HEK293 (cell line): ENCODE measurements around the gene GNRHR.
A peak's percentile ranks its signal among the peaks of the same experiment; 100 is the strongest.
"Not testable (repeated sequence)": the region's sequence is repeated elsewhere in the genome, so short reads cannot be mapped to it uniquely, and the experiment has no call there.

Source experiments
- CTCF ChIA-PET: fragments of 350-600 bp; formaldehyde crosslinking; extraction: SDS; loops from one replicate; lab custom pipeline; 2021; ENCODE audit warnings: antibody characterized with exemption; lab: Yijun Ruan, JAX
- POLR2A ChIA-PET: fragments of 300-600 bp; formaldehyde crosslinking; extraction: SDS; loops from one replicate; lab custom pipeline; 2020; ENCODE audit warnings: antibody characterized with exemption, inconsistent platforms; lab: Yijun Ruan, JAX
- H3K27ac ChIP-seq: fragments of 200-500 bp; sonication (Bioruptor generic); 2 replicates; pipeline ENCODE4 v1.5.1; 2014; ENCODE audit warnings: low read depth, low read length, control low read depth, inconsistent platforms; ENCODE audit errors: extremely low read depth
- H3K36me3 ChIP-seq, 2 experiments: fragments of 200-500 bp in 1 of 2; sonication (Bioruptor generic) in 1 of 2; 1 replicate in 1 of 2; 2 replicates in 1 of 2; pipeline ENCODE4 v1.5.1; 2014 to 2017; ENCODE audit warnings: inconsistent platforms in 2 of 2, low read length in 2 of 2; ENCODE audit not compliant: control insufficient read depth in 2 of 2, insufficient read depth in 1 of 2
- H3K4me1 ChIP-seq: fragments of 200-500 bp; sonication (Bioruptor generic); 2 replicates; pipeline ENCODE4 v1.5.1; 2014; ENCODE audit warnings: mild to moderate bottlenecking, low read length, inconsistent platforms; ENCODE audit not compliant: control insufficient read depth, insufficient read depth
- H3K4me3 ChIP-seq: 2 replicates; pipeline ENCODE4 v1.5.1; 2011; ENCODE audit warnings: low read depth, mild to moderate bottlenecking, control low read depth, low read length, moderate library complexity
- H3K9me3 ChIP-seq: fragments of 200-500 bp; sonication (Bioruptor generic); 2 replicates; pipeline ENCODE4 v1.5.1; 2014; ENCODE audit warnings: low read depth, low read length, inconsistent platforms; ENCODE audit not compliant: control insufficient read depth, insufficient read depth
- PRDM1 ChIP-seq: fragments of 450-650 bp; formaldehyde crosslinking; IDR thresholded peaks from 2 replicates; pipeline ENCODE4; 2016; ENCODE audit warnings: missing biosample characterization, missing genetic modification characterization
- TCF7L2 ChIP-seq: IDR thresholded peaks from 2 replicates; pipeline ENCODE4 v1.6.1; 2011; ENCODE audit warnings: low read depth, mild to moderate bottlenecking, inconsistent platforms, low read length, moderate library complexity, borderline replicate concordance
- ZNF132 ChIP-seq: fragments of 450-650 bp; formaldehyde crosslinking; IDR thresholded peaks from 2 replicates; pipeline ENCODE4 v1.5.1; 2017; ENCODE audit warnings: missing biosample characterization, missing genetic modification characterization, borderline replicate concordance
- ZNF202 ChIP-seq: fragments of 450-650 bp; formaldehyde crosslinking; IDR thresholded peaks from 2 replicates; pipeline ENCODE4 v1.5.1; 2016; ENCODE audit warnings: missing biosample characterization, missing genetic modification characterization, borderline replicate concordance
- ZNF214 ChIP-seq: fragments of 450-650 bp; formaldehyde crosslinking; IDR thresholded peaks from 2 replicates; pipeline ENCODE4 v1.5.1; 2017; ENCODE audit warnings: missing biosample characterization, mild to moderate bottlenecking, missing genetic modification characterization, borderline replicate concordance
- ZNF530 ChIP-seq: fragments of 450-650 bp; formaldehyde crosslinking; IDR thresholded peaks from 2 replicates; pipeline ENCODE4 v1.5.1; 2016; ENCODE audit warnings: low read depth, missing biosample characterization, missing genetic modification characterization
- ZNF544 ChIP-seq: fragments of 450-650 bp; formaldehyde crosslinking; IDR thresholded peaks from 2 replicates; pipeline ENCODE4 v1.5.0; 2017; ENCODE audit warnings: missing biosample characterization, missing genetic modification characterization
- ZNF558 ChIP-seq: fragments of 450-650 bp; formaldehyde crosslinking; IDR thresholded peaks from 2 replicates; pipeline ENCODE4 v1.5.1; 2016; ENCODE audit warnings: missing biosample characterization, missing genetic modification characterization
- ZNF664 ChIP-seq: fragments of 450-650 bp; formaldehyde crosslinking; IDR thresholded peaks from 2 replicates; pipeline ENCODE4 v1.5.1; 2016; ENCODE audit warnings: missing biosample characterization, missing genetic modification characterization
- ZNF707 ChIP-seq: fragments of 450-650 bp; formaldehyde crosslinking; IDR thresholded peaks from 2 replicates; pipeline ENCODE4 v1.5.1; 2016; ENCODE audit warnings: missing biosample characterization, missing genetic modification characterization
- ZSCAN23 ChIP-seq: fragments of 450-650 bp; formaldehyde crosslinking; IDR thresholded peaks from 2 replicates; pipeline ENCODE4 v1.5.1; 2016; ENCODE audit warnings: missing biosample characterization, missing genetic modification characterization
- TF ChIP-seq, protein P1 (sequence below): fragments of 450-650 bp; formaldehyde crosslinking; IDR thresholded peaks from 2 replicates; pipeline ENCODE4 v1.5.1; 2016; ENCODE audit warnings: missing biosample characterization, missing genetic modification characterization
- TF ChIP-seq, protein P2 (sequence below): fragments of 450-650 bp; formaldehyde crosslinking; IDR thresholded peaks from 2 replicates; pipeline ENCODE4 v1.5.1; 2016; ENCODE audit warnings: missing biosample characterization, missing genetic modification characterization, low read depth
- TF ChIP-seq, protein P3 (sequence below): fragments of 450-650 bp; formaldehyde crosslinking; IDR thresholded peaks from 2 replicates; pipeline ENCODE4 v1.5.1; 2016; ENCODE audit warnings: missing biosample characterization, missing genetic modification characterization
- TF ChIP-seq, protein P4 (sequence below): fragments of 450-650 bp; formaldehyde crosslinking; IDR thresholded peaks from 2 replicates; pipeline ENCODE4 v1.5.1; 2016; ENCODE audit warnings: missing biosample characterization, missing genetic modification characterization
- TF ChIP-seq, protein P5 (sequence below): fragments of 450-650 bp; formaldehyde crosslinking; IDR thresholded peaks from 2 replicates; pipeline ENCODE4 v1.5.1; 2016; ENCODE audit warnings: missing biosample characterization, missing genetic modification characterization
- TF ChIP-seq, protein P6 (sequence below): fragments of 450-650 bp; IDR thresholded peaks from 2 replicates; pipeline ENCODE4 v1.5.1; 2018; ENCODE audit warnings: missing biosample characterization, mild to moderate bottlenecking, missing genetic modification characterization

The GNRHR gene

DNA sequence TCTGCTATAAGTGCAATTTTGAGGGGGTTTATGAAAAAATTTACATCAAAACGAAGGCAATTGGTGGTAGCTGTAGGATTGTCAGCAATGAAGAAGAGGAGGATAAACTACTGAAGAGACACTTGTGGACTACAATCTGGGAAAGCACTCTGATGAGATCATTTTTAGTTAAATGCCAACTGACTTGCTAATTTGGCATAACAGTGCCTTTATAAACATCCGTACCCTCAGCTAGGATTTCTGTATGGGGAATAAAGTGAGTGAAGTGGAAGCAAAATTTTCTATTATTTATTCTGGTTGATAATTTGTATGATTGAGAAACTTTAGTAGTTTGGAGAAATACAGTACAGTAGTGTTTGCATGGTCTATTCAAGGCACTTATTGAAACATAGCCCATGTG is 11.2 kb upstream of the GNRHR start (continued):
- TF ChIP-seq ZNF214 (tag by site-specific recombination): no peak
- TF ChIP-seq, all 188 proteins: peak for 0

DNA sequence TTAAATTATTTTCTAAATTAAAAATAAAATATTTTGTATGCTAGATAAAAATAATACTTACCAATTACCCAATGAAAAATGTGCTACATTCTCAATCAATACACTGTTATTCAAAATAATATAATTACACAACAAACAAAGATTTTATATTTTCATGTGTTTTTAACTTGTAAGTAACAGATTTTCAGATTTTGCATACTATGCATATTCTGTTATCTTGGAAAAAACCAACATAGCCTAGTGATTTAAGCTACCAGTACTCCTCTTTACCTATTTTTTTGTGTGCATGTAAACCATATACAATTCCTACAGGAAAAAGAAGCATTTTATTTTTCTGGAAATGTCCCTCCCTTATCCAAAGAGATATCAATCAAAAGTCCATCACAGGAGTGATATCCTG is 10.0 kb upstream of the GNRHR start:
- no peak for TF ChIP-seq ZNF558 (tag by site-specific recombination)
- POLR2A ChIA-PET: no interaction called here
- Histone ChIP-seq H3K9me3 (no peaks in the 10 kb centered on the region), H3K4me1 (no peaks in the 10 kb centered on the region), H3K36me3 (no peaks in the 10 kb centered on the region), H3K27ac (no peak overlapping the region), H3K4me3 (no peak overlapping the region)
- CTCF ChIA-PET: interaction anchor here (1.6 kb wide), 1 partner anchor 18 kb away, joined by 8 read pairs; no protein-coding TSS in a partner anchor

DNA sequence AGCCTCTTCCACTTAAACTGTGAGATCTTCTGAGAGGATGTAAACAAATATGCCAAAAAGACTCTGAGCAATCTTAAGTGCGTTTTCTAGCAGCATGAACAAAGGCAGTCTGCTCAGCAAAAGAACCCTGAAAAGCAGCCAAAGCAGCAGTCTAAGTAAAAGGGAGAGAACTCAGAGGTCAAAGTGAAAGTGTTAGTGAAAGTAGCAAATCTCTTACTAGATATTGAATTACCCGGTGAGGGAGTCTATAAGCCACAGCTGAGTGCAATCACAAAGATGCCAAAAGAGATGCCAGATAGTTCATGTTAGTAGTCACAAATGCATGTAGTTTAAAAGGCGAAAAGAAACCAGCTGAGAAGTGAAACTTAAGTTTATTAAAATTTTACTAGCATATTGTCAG is 7.9 kb upstream of the GNRHR start:
- no peak overlapping the region for H3K27ac ChIP-seq
- POLR2A ChIA-PET: no interaction called here
- CTCF ChIA-PET: no interaction called here

DNA sequence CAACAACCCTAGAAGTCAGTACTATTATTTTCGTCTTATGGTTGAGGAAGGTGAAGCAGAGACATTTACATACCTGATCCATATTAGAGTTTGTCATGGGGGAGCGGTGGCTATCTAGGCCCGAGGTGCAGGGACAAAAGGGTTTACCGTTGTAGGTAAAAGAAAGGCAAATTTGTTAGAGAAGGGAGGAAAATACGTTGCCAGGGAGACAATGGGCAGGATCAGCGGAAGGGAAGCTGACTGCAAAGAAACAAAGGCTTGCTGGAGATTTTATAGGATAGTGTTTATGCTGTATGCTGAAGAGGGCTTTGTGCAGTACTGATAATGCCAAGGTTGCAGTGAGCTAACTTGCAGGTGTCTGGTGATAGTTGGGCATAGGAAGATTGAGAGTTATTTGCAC is 2.8 kb upstream of the GNRHR start:
- POLR2A ChIA-PET, H3K27ac ChIP-seq, H3K36me3 ChIP-seq, H3K4me3 ChIP-seq, H3K4me1 ChIP-seq, H3K9me3 ChIP-seq: not testable (repeated sequence)
- CTCF ChIA-PET: interaction anchor here (1.2 to 3.2 kb wide), 2 partner anchors 11 to 152 kb away, joined by 3 to 14 read pairs; no protein-coding TSS in a partner anchor

More for the DNA sequence above, 7.9 kb upstream of the GNRHR start:
- Histone ChIP-seq H3K36me3 (no peaks in the 10 kb centered on the region), H3K9me3 (no peaks in the 10 kb centered on the region), H3K4me1 (no peaks in the 10 kb centered on the region), H3K4me3 (no peak overlapping the region)
- TF ChIP-seq, protein P1, sequence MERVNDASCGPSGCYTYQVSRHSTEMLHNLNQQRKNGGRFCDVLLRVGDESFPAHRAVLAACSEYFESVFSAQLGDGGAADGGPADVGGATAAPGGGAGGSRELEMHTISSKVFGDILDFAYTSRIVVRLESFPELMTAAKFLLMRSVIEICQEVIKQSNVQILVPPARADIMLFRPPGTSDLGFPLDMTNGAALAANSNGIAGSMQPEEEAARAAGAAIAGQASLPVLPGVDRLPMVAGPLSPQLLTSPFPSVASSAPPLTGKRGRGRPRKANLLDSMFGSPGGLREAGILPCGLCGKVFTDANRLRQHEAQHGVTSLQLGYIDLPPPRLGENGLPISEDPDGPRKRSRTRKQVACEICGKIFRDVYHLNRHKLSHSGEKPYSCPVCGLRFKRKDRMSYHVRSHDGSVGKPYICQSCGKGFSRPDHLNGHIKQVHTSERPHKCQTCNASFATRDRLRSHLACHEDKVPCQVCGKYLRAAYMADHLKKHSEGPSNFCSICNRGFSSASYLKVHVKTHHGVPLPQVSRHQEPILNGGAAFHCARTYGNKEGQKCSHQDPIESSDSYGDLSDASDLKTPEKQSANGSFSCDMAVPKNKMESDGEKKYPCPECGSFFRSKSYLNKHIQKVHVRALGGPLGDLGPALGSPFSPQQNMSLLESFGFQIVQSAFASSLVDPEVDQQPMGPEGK: no peak
- peak; percentile 56 for TF ChIP-seq PRDM1 (tag by site-specific recombination)

DNA sequence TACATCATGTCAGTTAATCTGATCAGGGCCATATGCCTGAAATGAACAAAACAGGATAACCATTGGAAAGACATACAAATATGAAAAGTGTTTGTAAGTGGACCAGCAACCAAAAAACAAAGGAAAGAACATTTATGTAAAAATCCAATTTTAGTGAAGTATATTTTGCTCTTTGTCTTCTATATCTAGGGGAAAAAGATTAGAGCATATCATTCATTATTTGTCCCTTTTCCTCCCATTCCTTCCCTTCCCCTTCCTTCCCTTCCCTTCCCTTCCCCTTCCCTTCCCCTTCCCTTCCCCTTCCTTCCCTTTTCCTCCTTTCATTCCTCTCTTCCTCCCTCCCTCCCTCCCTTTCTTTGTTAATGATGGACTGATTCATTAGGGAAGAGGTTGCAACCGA is 1.8 kb upstream of the GNRHR start:
- CTCF ChIA-PET: interaction anchor here (3.2 kb wide), 1 partner anchor 10 kb away, joined by 14 read pairs; no protein-coding TSS in a partner anchor
- Histone ChIP-seq H3K27ac (no peak overlapping the region), H3K4me3 (no peak overlapping the region), H3K9me3 (no peaks in the 10 kb centered on the region), H3K4me1 (0 out of 2 replicates have a peak, but pooled peaks cover 3% of the 10 kb centered on the region), H3K36me3 (no peaks in the 10 kb centered on the region)
- TF ChIP-seq ZNF530 (tag by site-specific recombination): no peak
- no peak for TF ChIP-seq ZNF132 (tag by site-specific recombination)
- TF ChIP-seq, protein P2, sequence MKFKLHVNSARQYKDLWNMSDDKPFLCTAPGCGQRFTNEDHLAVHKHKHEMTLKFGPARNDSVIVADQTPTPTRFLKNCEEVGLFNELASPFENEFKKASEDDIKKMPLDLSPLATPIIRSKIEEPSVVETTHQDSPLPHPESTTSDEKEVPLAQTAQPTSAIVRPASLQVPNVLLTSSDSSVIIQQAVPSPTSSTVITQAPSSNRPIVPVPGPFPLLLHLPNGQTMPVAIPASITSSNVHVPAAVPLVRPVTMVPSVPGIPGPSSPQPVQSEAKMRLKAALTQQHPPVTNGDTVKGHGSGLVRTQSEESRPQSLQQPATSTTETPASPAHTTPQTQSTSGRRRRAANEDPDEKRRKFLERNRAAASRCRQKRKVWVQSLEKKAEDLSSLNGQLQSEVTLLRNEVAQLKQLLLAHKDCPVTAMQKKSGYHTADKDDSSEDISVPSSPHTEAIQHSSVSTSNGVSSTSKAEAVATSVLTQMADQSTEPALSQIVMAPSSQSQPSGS (tag by site-specific recombination): no peak
- TF ChIP-seq, protein P3, sequence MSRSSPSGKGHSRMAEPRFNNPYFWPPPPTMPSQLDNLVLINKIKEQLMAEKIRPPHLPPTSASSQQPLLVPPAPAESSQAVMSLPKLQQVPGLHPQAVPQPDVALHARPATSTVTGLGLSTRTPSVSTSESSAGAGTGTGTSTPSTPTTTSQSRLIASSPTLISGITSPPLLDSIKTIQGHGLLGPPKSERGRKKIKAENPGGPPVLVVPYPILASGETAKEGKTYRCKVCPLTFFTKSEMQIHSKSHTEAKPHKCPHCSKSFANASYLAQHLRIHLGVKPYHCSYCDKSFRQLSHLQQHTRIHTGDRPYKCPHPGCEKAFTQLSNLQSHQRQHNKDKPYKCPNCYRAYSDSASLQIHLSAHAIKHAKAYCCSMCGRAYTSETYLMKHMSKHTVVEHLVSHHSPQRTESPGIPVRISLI (tag by site-specific recombination): no peak
- no peak for TF ChIP-seq TCF7L2
- TF ChIP-seq ZNF707 (tag by site-specific recombination): no peak
- TF ChIP-seq, protein P4, sequence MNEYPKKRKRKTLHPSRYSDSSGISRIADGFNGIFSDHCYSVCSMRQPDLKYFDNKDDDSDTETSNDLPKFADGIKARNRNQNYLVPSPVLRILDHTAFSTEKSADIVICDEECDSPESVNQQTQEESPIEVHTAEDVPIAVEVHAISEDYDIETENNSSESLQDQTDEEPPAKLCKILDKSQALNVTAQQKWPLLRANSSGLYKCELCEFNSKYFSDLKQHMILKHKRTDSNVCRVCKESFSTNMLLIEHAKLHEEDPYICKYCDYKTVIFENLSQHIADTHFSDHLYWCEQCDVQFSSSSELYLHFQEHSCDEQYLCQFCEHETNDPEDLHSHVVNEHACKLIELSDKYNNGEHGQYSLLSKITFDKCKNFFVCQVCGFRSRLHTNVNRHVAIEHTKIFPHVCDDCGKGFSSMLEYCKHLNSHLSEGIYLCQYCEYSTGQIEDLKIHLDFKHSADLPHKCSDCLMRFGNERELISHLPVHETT (tag by site-specific recombination): no peak
- TF ChIP-seq, protein P5, sequence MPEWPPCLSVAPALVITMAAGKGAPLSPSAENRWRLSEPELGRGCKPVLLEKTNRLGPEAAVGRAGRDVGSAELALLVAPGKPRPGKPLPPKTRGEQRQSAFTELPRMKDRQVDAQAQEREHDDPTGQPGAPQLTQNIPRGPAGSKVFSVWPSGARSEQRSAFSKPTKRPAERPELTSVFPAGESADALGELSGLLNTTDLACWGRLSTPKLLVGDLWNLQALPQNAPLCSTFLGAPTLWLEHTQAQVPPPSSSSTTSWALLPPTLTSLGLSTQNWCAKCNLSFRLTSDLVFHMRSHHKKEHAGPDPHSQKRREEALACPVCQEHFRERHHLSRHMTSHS (tag by site-specific recombination): no peak
- no peak for TF ChIP-seq ZSCAN23 (tag by site-specific recombination)
- TF ChIP-seq ZNF202 (tag by site-specific recombination): no peak
- TF ChIP-seq, protein P6, sequence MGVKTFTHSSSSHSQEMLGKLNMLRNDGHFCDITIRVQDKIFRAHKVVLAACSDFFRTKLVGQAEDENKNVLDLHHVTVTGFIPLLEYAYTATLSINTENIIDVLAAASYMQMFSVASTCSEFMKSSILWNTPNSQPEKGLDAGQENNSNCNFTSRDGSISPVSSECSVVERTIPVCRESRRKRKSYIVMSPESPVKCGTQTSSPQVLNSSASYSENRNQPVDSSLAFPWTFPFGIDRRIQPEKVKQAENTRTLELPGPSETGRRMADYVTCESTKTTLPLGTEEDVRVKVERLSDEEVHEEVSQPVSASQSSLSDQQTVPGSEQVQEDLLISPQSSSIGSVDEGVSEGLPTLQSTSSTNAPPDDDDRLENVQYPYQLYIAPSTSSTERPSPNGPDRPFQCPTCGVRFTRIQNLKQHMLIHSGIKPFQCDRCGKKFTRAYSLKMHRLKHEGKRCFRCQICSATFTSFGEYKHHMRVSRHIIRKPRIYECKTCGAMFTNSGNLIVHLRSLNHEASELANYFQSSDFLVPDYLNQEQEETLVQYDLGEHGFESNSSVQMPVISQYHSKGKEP (tag by site-specific recombination): no peak
- TF ChIP-seq ZNF544 (tag by site-specific recombination): no peak
- no peak for TF ChIP-seq ZNF664 (tag by site-specific recombination)
- POLR2A ChIA-PET: no interaction called here
